Stimulated activated CD4-positive, alpha-beta T cell treated with anti-CD3 and anti-CD28 coated beads, Interleukin-2, amount 100 ng/mL, for 24 hours (primary cell): ENCODE results near the gene PACRG.

Experiments
- DNase-seq, 2 donors: peaks; one replicate each; pipeline ENCODE4 v3.0.0-alpha.2; 2020

The PACRG gene

DNA sequence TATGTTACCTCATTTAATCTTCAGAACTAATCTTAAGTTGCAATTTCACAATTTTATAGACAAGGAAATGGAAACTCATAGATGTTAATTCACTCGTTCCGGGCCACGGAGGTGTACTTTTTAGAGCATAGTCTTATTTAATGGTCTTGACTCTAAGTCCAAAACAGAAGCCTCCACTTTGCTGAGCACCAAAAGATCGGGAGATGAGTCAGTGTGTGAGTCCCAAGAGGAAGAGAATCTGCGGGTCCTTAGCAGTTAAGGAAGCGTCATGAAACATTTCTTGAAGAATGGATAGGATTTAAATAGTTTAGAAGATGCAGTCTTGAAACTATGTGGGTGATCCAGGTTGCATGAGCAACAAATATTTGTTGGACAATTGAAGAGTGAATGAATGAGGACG, 454.9 kb downstream of the PACRG start:
- DNase-seq, result no peak

DNA sequence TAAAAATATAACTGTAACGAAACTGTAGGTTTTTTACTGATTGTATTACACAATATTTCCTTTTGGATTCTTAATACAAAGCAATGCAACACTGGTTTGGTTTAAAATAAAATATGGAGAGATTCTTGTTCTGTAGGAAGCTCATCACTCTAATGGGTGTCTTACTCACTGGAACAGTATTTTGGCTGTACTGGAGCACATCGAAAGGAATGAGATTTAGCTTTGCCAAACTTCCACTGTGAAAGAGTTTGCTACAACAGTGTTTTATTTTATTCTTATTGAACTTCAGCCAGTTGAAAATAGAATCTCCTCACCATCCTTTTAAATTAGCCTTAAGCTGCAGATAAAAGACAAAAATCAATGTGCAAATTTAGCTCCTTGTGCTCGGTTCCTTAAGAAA, 456.0 kb downstream of the PACRG start:
- no peak for DNase-seq

DNA sequence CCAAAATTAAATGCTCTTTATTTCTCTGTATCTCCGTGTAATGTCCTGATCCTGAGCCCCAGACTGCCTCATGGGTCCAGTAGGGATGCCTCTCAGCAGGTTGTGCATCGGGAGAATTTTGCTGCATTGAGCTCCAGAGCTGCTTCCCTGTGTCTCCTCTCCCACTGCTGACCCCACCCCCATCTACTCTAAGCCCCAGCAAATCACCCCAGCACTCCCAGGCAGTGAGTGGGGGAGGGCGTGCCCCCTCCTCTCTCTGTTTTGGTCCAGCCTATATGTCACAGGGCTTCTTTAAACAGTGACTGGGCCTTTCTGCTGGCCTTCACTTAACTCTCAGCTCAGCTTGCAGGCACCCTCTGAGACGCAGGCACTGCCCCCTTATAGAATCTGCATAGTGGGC, 458.0 kb downstream of the PACRG start:
- DNase-seq, result no peak

DNA sequence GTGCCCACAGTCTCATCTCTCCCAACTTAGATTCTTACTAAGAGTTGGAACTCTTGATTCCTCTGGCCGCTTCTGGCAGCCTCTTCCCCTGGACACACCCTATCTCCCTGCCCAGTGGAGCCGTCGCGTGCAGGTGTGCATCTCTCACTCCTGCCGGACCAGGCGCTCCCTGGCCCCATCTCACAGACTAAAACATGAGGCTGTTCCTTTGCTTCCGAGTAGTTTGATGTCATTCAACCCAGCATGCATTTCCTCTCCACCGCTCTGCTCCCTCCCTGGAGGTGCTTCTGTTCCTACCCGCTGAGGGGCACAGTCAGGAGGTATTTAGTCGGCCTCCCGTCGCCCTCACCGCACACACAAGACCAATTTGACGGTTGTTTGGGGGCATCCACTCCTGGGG, 458.8 kb downstream of the PACRG start:
- DNase-seq, result no peak

DNA sequence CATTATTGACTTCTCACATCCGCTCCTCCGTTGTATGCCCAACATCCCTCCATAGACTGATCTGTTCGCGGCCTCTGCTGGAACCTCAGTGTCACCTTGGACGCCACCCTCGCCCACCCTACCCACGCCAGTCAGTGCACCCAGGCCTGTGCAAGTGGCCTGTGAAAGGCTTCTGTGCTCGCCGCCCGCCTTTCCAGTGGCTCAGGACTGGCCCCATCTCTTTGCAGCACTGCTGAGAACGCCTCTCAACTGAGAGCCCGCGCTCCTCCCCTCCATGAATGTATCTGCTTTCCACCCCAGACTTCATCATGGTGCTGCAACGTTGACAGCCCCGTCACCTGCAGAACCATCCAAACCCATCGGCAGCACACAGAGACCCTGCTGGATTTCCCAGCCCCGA, 459.4 kb downstream of the PACRG start:
- no peak for DNase-seq

DNA sequence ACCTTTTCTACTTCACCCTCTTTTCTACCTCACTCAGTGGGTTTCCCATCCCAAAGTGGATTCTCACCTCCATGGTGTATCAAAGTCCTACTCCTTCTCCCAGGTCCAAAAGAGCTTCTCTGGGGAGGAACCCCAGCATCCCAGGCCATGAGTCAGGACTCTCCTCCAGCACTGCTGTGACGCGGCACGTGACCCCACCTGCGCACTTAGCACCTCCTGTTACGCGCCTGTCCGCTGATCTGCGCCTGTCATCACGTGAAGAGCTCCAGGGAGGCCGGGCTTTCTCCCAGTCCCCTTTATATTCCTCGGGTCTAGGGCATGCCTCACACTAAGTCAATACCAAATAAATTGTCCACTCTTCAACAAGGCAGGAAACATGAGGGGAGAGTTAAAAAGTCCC, 459.8 kb downstream of the PACRG start:
- DNase-seq, result no peak

DNA sequence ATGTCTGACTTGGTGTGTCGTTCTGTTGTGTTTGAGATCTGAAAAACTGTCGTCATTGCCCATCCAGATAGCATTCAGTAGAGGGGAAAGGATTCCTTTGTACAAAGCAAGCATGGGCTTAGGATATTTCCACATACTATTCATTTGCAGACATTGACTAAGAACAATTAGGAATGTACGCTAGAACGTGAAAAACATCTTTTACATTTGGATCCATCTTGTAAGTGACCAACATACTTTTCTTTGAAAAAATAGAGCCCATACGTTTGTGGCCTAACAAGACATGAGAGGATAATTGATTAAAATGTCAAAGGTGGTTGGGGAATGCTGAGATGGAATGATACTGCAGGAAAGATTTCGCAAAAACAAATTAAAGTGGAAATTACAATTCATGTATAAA, 461.0 kb downstream of the PACRG start:
- DNase-seq, result no peak

DNA sequence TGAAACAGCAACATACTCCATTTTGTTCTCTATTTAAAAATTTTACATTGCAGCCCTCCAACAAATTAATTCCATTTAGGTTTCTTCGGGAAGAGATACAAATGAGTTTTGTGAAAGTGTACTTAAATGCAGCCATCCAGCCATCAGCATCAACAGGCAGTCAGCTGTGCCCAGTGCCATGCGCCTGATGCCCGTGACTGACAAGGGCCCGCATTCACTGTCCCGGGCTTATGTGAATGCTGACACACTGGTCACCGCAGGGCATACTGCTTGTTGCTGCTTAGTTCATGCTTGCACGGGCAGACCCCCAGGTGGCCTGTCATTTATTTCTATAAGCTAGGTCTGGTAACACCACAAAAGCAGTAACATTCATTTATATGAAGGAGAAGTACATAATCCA, 461.8 kb downstream of the PACRG start:
- no peak for DNase-seq

DNA sequence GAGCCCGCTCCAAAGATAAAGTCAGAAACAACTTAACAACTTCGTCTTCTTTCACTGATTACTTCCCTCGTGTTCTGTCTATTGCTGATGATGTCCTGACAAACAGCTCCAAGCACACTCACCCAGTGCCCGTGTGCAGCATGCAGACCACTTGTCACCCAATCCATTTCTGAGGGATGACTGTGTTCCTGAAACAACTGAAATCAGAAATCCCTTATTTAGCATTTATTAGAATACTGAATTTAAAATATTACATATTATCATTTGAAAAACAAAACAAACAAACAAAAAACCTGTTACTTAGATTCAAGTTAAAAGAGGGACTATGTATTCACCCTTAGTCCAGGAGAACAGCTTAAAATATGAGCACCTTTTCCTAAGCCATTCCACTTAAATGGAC, 463.0 kb downstream of the PACRG start:
- no peak for DNase-seq

DNA sequence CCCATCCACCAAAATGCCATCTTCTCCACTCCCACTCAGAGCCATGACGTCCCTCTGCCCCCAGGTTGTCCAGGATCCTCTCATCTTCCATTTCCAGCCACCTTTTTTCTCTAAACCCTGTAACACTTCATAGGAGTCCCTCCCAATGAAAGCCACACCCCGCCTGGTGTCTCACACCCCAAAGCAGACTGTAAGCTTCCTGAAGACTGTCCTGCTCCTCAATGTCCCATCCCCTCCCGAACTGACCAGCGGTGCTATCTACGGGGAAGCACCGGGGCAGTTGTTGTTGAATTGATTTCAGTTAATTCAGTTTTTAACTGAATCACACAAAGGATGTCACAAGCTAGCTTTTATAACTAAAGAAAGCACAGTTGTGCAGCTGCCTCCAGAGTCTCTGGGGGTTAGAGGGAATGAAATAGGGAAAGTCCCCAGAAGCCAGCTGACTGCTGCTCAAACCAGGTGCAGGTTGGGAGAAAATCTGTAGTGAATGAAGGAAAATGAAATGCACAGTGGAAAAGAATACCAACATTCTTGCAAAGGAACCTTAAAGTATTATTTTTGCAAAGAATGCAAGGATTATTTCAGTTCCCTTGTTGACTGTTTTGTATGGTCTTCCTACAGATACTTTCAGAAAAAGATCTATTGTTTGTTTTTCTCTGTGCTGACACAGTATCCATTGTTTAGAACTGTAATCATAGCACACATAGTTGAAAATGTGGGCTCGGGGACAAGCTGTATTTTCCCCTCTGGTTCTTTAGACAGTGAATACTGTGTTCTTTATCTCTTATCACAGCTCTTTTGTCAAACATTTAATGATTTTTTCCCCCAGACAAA, 464.1 kb downstream of the PACRG start:
- DNase-seq, result no peak

DNA sequence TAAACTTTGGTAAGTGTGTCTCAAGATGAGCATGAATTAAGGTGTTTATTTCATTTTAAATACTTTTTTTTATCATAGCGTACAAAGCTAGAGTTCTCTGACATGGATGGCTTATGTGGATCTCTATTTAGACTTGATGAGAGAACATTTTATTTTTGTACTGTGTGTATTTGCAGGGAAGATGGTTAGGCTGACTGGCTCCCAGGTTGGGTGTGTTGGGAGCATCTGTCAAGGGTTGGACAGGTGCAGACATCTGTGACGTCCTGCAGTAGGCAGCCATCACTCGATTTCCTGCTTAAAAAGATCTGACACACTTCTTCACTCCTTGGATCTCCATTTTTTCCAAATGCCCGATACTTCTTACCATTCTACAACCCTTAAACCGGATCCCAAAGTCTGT, 464.8 kb downstream of the PACRG start:
- DNase-seq, result no peak

DNA sequence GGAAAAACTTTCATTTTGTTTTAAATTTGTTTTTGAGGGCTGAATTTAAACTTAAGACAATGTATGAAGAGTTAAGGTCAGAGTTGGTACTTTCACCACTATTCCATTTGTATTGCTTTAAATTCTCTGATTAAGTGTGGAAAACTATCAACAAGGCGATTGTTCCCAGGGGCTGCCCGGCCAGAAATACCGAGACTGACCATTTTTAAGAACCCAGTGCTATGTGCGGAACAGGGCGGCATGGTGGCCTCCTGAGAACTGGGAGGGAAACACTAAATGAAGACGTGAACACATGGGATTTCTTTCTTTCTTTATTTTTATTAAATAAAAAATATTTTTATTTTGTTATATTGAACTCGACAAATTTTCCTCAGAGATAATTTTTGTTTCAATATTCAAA, 465.6 kb downstream of the PACRG start:
- DNase-seq, result no peak

DNA sequence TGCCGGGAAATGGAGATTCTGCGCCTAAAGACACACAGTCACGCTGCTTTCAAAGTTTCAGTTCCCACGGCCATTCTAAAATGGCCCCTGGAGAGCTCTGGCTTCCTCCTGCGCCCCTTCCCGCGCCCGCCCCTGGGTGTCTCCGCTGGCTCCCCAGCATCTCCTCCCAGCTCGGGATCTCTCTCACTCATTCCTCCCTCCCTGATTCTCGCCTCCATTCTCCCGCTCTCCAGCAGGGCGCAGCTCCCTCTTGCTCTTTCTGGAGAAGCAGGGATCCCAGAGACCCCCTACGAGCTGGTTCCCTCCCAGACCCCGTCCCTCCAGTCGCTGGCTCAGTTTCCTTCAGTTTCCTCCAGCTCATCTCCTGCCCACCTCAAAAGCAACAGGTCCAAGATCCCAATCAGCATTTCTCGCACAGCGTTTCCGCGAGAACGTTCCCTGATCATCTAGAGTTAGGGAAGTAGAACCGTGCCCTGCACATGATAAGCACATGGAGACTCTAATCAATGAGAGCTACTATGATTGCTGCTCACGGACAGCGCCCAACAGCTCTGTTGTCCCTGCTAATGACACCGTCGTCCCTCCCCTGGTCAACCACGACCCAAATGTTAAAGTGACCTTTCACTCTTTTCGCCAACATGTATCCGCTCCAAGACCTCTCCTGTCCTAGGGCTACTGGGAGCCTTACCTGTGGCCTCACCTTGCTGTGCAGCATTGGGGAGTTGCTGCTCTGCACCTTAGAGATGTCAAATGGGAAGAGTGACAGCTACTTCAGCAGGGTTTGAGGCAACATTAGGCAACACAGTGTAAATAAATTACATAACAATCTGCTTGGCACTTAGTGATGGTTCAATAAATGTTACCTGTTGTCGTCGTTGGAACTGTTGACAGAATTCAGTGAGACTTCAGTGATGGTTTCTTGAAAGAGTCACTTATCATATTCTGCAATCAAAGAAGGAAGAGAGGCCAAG, 468.2 kb downstream of the PACRG start:
- DNase-seq, result no peak

DNA sequence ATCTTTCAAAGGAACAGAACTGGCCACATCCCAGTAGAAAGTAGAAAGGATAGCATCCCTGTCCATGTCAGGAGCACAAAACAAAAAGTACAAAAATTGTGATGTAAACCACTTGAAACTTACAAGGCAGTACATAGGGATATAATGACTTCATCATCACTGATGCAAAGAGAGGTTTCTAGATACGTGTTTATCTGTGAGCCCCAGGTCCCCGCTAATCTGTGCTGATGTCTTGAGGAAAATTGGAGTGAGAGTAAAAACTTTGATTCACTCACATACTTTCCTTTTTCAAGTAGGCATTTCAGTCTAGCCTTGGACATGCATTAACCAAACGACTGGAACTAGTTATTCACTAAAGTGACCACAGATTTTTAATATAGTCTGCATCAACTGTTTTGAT, 470.1 kb downstream of the PACRG start:
- no peak for DNase-seq

DNA sequence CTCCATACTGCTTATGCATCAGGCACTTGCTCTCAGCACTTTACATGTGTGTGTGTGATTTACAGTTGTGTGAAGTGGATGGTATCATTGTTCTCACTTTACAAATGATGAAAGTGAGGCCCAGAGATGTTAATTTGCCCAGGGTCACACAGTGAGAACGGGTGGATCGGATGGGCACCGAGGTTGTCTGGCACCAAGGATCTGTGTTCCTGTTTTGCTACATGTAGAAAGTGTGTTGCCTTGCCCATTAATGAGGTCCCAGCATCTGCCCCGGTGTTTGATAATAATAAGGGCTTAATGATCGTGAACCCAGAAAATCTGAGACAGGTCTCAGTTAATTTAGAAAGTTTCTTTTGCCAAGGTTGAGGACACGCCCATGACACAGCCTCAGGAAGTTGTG, 470.6 kb downstream of the PACRG start:
- DNase-seq, result no peak

DNA sequence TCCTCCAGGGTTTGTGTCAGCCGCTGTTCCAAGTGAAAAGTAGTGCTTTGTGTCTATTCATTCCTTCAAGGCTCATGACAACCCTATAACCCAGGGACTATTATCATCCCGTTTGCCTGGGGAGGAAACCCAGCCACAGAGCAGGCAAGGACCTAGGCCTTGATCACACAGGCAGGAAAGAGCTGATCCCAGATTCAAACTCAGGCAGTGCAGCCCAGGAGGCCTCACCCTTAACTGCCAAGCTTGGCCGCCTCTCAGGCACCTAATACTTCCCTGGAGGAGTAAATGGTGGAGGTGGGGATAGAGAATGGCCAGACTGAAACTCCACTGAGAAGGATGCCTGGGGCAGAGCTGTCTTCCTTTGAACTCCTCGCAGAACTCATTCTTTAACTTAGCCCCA, 471.6 kb downstream of the PACRG start:
- no peak for DNase-seq

DNA sequence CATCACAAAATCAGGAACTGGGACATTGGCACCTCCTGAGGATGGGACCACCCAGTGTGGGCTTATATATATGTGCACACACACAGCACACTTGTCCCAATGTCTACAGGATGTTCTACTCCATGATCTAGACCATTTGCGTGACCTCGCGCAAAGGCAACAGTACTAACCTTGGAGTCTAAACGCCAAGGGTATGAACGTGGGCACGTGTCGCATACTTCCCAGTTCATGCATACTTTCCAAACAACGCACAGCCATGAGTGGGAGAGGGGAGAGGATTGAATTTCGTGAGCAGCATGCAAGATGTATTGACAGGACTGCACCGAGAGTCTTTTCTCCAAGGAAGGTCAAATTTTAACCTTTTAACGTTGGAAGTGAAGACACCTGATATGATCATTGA, 472.5 kb downstream of the PACRG start:
- DNase-seq, result no peak

DNA sequence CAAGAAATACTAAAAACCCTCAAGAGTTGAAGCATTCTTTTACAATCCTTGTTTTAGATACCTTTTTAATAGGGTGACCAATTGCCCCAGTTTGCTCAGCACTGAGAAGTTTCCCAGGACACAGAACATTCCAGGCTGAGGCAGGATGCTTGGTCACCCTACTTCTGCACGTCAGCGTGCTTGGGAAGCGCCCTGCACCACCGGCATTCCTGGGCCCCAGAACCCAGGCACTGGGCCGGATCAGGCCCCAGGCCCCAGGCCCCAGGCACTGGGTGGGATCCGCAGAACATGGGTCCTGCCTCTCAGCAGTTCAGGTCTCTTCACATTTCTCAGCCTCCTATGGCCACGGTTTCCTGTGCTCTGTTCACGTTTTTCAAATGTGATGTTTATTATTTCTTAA, 472.9 kb downstream of the PACRG start:
- no peak for DNase-seq

DNA sequence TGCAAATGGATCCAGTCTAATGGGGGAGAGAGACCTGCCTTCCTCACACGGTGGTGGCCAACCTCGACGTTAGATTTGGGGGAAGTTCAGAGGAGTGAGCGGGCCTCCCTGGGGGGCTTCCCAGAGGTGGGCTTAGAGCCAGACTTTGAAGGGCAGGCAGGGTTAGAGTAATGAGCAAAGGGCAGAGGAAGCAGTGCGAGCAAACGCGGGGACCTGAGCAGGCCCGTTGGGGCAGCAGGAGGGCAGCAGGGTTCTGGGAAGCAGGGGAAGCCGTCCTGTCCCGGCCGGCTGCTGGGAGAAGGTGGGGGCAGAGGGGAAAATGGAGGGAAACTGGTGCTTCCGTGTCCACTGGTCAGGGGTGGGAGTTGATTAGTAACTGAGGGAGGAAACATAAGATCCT, 474.1 kb downstream of the PACRG start:
- DNase-seq, result no peak

DNA sequence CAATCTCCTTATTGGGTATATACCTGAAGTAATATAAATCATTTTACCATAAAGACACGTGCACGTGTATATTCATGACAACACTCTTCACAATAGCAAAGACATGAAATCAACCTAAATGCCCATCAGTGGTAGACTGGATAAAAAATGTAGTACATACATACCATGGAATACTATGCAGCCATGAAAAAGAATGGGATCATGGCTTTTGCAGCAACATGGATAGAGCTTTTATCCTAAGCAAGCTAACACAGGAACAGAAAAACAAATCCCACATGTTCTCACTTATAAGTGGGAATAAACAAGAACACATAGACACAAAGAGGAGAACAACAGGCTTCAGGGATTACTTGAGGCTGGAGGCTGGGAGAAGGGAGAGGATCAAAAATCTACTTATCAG, 478.4 kb downstream of the PACRG start:
- no peak for DNase-seq

DNA sequence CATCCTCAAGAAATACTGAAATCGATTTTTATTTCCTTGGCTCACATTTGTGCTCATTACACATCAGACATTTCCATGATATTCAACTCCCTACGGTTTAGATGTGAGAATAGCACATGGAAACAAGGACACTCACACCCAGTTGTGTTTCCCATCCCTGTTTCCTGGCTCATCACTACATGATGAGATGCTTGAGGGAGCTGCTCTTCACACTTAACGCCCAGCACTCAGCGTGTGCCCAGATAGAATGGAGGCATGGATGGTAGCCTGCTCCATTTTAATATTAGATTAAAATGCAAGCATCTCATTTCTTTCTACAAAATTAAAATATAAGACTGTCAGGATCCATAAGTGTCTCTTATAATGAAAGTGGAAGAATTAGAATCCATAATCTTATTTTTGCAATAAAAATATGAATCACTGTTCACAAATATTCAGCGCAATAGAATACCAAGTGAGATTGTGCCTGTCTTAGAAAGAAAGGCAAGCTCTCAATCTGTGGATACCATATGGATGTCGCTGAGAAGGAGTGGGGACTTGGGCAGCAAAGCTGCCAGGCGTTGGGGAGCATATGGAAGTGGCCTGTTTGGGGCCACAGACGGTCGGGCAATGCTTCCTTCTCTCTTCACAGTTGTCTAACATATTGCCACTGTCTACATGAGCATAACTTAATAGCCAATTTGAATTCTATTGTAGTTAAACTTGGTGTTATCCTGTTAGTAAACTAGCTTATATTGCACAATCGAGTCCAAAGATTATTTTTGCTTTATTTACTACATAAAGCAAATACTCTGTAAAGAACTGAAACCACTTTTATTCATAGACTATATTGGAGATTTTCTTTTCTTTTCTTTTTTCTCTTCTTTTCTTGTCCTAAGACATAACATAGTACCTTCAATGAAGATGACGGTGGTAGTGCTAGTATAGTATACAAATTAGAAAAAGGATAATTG, 479.9 kb downstream of the PACRG start:
- DNase-seq, result no peak

DNA sequence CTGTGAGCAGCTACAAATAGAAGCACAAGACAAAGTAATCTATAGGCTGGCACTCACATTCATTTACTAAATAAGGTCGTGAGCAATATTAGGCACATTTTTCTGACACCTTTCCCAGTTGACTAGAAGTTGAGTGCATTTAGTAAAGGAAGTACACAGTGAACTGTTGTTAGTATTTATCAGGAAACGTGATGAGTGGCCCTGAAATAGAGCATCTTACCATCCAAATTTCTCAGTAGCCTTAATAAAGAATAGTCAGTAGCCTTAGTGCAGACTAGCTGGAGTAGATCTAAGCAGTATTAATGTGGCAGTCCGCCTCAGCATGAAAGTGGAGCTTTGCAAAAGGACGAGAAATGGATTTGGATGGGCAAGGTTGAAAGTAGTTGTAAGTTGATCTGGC, 481.2 kb downstream of the PACRG start:
- no peak for DNase-seq

DNA sequence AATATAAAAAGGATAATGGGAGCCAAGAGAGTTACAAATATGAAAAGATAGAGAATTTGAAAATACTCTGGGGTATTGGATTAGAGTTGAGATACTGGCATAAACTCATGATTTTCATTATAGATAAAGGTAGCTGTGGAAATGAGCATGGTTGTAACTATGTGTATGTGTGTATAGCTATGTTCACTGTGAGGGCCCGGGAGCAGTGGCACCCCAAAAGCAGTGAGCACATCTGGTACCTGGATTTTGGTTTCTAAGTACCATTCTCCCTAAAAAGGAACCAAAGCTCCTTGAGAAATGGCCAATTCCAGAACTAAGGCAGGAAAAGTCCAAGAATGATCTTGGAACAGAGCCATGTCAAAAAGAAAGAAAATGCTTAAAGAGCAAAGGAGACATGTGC, 484.3 kb downstream of the PACRG start:
- no peak for DNase-seq
